ENCODE results near the gene FHIT. TPM values are rescaled to one million over a fixed set of nuclear protein-coding genes. Genes with fewer than 3 reads are reported as not detected.

Gene FHIT
- total RNA-seq, 1 experiment from 2014 or later: 3.6 TPM

DNA sequence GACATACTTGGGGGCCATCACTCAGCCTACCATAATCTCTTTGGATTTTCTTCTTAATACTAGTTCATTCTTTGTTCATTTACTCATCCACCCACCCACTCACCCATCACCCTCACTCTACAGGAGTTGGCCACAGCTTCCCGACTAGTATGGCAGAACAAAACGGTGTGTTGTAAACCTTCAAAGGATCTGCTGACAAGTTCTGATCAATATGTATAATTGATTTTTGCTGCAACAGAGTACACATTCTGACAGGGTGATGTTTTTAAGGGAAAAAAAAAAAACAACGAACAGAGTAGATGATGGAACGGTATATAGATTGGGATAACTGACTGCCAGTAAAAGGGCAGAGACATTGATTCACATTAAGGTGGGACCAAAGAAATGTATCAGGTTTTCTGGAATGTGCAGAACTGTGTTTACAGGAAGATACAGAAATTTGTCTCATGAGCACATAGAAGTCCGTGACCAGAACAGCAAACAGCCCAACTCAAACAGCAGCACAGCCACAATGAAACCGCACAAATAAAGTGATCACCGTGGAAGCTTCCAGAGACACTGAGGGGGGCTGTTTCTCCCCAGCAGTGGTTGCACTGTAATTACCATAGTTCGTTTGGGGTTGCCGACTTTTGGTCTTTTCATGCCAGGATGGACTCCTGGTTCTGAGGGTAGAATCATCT is 931.9 kb downstream of the FHIT start:
- no peaks in the 10 kb centered on the region for H4K20me1 ChIP-seq (ENCODE audit: low read length)
- no peak for TF ChIP-seq EZH2 (IDR thresholded peaks at IDR 0.05; ENCODE audit: low read length, unreplicated experiment)
- no peak for TF ChIP-seq EZH2phosphoT487 (IDR thresholded peaks at IDR 0.05; ENCODE audit: borderline replicate concordance, low read length)
- TF ChIP-seq, protein P1, sequence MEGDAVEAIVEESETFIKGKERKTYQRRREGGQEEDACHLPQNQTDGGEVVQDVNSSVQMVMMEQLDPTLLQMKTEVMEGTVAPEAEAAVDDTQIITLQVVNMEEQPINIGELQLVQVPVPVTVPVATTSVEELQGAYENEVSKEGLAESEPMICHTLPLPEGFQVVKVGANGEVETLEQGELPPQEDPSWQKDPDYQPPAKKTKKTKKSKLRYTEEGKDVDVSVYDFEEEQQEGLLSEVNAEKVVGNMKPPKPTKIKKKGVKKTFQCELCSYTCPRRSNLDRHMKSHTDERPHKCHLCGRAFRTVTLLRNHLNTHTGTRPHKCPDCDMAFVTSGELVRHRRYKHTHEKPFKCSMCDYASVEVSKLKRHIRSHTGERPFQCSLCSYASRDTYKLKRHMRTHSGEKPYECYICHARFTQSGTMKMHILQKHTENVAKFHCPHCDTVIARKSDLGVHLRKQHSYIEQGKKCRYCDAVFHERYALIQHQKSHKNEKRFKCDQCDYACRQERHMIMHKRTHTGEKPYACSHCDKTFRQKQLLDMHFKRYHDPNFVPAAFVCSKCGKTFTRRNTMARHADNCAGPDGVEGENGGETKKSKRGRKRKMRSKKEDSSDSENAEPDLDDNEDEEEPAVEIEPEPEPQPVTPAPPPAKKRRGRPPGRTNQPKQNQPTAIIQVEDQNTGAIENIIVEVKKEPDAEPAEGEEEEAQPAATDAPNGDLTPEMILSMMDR (conservative IDR thresholded peaks at IDR 0.05; ENCODE audit: low read depth, low read length): no peak
- H3K36me3 ChIP-seq (ENCODE audit: low read depth, low read length): no peaks in the 10 kb centered on the region
- H3K79me2 ChIP-seq (ENCODE audit: low read length): no peaks in the 10 kb centered on the region
- no peak overlapping the region for H3K27ac ChIP-seq (ENCODE audit: low read length)
- H3K4me3 ChIP-seq (ENCODE audit: low read length): no peak overlapping the region
- no peak overlapping the region for H3K4me2 ChIP-seq (ENCODE audit: low read length)
- no peak for ATAC-seq
- H2AFZ ChIP-seq (ENCODE audit: low read length): no peak overlapping the region
- ChIA-PET CTCF (no interaction called here), POLR2A (ENCODE audit: unreplicated experiment) (no interaction called here)
- no peak for DNase-seq
- intact Hi-C loops (cut with micrococcal nuclease): no loop called here
- no TSS peak for BruUV-seq (replicated peaks)
- no peaks in the 10 kb centered on the region for H3K9me2 ChIP-seq (replicated peaks; ENCODE audit: low read length)
- no peaks in the 10 kb centered on the region for H3K27me3 ChIP-seq (ENCODE audit: low read length)
- no peak overlapping the region for H3K9ac ChIP-seq (ENCODE audit: low read length)
- no peaks in the 10 kb centered on the region for H3F3A ChIP-seq (ENCODE audit: low read length, unreplicated experiment)
- H3K4me1 ChIP-seq (ENCODE audit: insufficient read depth, low read length): no peaks in the 10 kb centered on the region
- H3K9me3 ChIP-seq (ENCODE audit: low read length): no peaks in the 10 kb centered on the region

DNA sequence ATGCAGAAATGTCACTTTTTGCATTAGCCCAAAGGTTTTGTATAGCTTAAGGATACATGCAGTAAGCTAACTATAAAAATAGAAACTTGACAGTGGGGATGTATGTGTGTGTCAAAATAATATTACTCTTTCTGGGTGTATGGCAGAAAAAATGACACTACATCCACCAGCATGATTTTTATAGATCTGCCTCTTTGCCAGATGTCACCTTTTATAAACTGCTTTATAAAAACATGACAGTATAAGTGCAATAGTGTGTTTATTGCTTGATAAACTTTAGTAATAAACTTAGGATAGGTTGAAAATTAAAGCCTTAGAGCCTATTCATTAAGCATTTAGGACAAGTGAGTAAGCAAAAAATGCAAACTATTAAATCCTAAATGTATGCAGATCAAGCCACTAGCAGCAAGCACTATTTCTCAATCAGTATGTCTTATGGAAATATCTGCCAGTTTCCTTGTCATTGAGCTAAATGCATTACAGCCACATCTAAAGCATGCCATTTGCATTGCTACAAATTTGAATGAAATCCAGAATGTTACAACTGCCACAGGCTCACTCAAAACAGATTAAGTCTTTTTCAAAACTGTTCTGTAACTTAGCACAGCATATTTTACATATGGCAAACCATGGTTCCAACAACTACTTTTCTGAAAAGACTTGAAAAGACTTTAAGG is 935.0 kb downstream of the FHIT start:
- CTCF ChIA-PET: no interaction called here
- no peak overlapping the region for H3K4me2 ChIP-seq (ENCODE audit: low read length)
- no peaks in the 10 kb centered on the region for H3K79me2 ChIP-seq (ENCODE audit: low read length)
- POLR2A ChIA-PET (ENCODE audit: unreplicated experiment): interaction anchor here (0.6 kb wide), 1 partner anchor 59 kb away, joined by 3 read pairs; no protein-coding TSS in a partner anchor
- H3K9ac ChIP-seq (ENCODE audit: low read length): no peak overlapping the region
- no peak overlapping the region for H3K4me3 ChIP-seq (ENCODE audit: low read length)
- DNase-seq (no peak), ATAC-seq (no peak)
- intact Hi-C loops (cut with micrococcal nuclease): no loop called here
- no peaks in the 10 kb centered on the region for H3K9me3 ChIP-seq (ENCODE audit: low read length)
- H2AFZ ChIP-seq (ENCODE audit: low read length): no peak overlapping the region
- no peaks in the 10 kb centered on the region for H4K20me1 ChIP-seq (ENCODE audit: low read length)
- TF ChIP-seq EZH2phosphoT487 (IDR thresholded peaks at IDR 0.05; ENCODE audit: borderline replicate concordance, low read length) (no peak), EZH2 (IDR thresholded peaks at IDR 0.05; ENCODE audit: low read length, unreplicated experiment) (no peak)
- TF ChIP-seq, protein P1 (conservative IDR thresholded peaks at IDR 0.05; ENCODE audit: low read depth, low read length): no peak
- no peak overlapping the region for H3K27ac ChIP-seq (ENCODE audit: low read length)
- H3K36me3 ChIP-seq (ENCODE audit: low read depth, low read length): no peaks in the 10 kb centered on the region
- H3K9me2 ChIP-seq (replicated peaks; ENCODE audit: low read length): no peaks in the 10 kb centered on the region
- H3K27me3 ChIP-seq (ENCODE audit: low read length): no peaks in the 10 kb centered on the region
- H3K4me1 ChIP-seq (ENCODE audit: insufficient read depth, low read length): no peaks in the 10 kb centered on the region
- BruUV-seq (replicated peaks): no TSS peak
- H3F3A ChIP-seq (ENCODE audit: low read length, unreplicated experiment): no peaks in the 10 kb centered on the region

DNA sequence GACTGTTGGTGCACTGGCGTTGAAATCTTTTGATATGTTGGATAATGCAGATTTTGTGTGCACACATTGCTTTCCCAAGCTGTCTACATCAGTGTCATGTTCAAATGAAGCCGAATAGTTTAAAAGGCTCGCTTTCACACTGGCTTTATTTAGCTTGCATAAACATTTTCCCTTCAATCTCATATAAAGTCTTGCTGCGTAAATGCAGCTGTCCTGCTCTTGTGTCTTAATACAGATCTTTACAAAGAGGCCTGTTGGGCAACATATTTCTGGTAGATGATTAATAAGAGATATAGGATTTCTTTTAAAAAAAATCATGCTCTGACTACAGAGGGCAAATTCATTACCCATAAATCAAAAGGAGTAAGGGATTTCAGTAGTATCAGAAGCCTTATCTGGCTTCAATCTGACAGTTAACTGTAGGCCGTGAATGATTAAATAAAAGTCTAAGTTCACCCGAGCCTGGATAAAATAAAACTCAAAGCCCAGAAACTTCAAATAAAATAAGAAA is 937.2 kb downstream of the FHIT start:
- Histone ChIP-seq H3K27me3 (ENCODE audit: low read length) (no peaks in the 10 kb centered on the region), H3K79me2 (ENCODE audit: low read length) (no peaks in the 10 kb centered on the region), H3K9me2 (replicated peaks; ENCODE audit: low read length) (no peaks in the 10 kb centered on the region), H3K36me3 (ENCODE audit: low read depth, low read length) (no peaks in the 10 kb centered on the region), H3K4me2 (ENCODE audit: low read length) (no peak overlapping the region), H3K27ac (ENCODE audit: low read length) (no peak overlapping the region), H3K9ac (ENCODE audit: low read length) (no peak overlapping the region), H3K9me3 (ENCODE audit: low read length) (no peaks in the 10 kb centered on the region), H3K4me1 (ENCODE audit: insufficient read depth, low read length) (no peaks in the 10 kb centered on the region), H4K20me1 (ENCODE audit: low read length) (no peaks in the 10 kb centered on the region), H3K4me3 (ENCODE audit: low read length) (no peak overlapping the region), H3F3A (ENCODE audit: low read length, unreplicated experiment) (no peaks in the 10 kb centered on the region), H2AFZ (ENCODE audit: low read length) (no peak overlapping the region)
- ATAC-seq: no peak
- no peak for DNase-seq
- CTCF ChIA-PET: no interaction called here
- POLR2A ChIA-PET (ENCODE audit: unreplicated experiment): no interaction called here
- TF ChIP-seq EZH2 (IDR thresholded peaks at IDR 0.05; ENCODE audit: low read length, unreplicated experiment) (no peak), EZH2phosphoT487 (IDR thresholded peaks at IDR 0.05; ENCODE audit: borderline replicate concordance, low read length) (no peak)
- TF ChIP-seq, protein P1 (conservative IDR thresholded peaks at IDR 0.05; ENCODE audit: low read depth, low read length): no peak
- intact Hi-C loops (cut with micrococcal nuclease): no loop called here
- no TSS peak for BruUV-seq (replicated peaks)

All from PC-3 (cell line).